ENCODE data around the gene EIF4G3.

GRCh38 chr1:21161842-21162241, 14.9 kb downstream of the EIF4G3 start:
- TF ChIP-seq, protein P1, sequence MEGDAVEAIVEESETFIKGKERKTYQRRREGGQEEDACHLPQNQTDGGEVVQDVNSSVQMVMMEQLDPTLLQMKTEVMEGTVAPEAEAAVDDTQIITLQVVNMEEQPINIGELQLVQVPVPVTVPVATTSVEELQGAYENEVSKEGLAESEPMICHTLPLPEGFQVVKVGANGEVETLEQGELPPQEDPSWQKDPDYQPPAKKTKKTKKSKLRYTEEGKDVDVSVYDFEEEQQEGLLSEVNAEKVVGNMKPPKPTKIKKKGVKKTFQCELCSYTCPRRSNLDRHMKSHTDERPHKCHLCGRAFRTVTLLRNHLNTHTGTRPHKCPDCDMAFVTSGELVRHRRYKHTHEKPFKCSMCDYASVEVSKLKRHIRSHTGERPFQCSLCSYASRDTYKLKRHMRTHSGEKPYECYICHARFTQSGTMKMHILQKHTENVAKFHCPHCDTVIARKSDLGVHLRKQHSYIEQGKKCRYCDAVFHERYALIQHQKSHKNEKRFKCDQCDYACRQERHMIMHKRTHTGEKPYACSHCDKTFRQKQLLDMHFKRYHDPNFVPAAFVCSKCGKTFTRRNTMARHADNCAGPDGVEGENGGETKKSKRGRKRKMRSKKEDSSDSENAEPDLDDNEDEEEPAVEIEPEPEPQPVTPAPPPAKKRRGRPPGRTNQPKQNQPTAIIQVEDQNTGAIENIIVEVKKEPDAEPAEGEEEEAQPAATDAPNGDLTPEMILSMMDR (IDR thresholded peaks at IDR 0.05; ENCODE audit: low read length), result no peak
- TF ChIP-seq EZH2phosphoT487 (IDR thresholded peaks at IDR 0.05; ENCODE audit: low read length), result no peak
